HG03025 (cell line): ENCODE data around the gene HS6ST3.
A peak's percentile ranks its signal among the peaks of the same experiment; 100 is the strongest.

Experiments
- ATAC-seq: cut with Tn5 transposase; IDR thresholded peaks from one replicate; pipeline ENCODE4 v1.9.1; 2021; ENCODE audit warnings: mild to moderate bottlenecking, moderate library complexity; ENCODE audit not compliant: unreplicated experiment, low FRiP score

HS6ST3 gene

DNA sequence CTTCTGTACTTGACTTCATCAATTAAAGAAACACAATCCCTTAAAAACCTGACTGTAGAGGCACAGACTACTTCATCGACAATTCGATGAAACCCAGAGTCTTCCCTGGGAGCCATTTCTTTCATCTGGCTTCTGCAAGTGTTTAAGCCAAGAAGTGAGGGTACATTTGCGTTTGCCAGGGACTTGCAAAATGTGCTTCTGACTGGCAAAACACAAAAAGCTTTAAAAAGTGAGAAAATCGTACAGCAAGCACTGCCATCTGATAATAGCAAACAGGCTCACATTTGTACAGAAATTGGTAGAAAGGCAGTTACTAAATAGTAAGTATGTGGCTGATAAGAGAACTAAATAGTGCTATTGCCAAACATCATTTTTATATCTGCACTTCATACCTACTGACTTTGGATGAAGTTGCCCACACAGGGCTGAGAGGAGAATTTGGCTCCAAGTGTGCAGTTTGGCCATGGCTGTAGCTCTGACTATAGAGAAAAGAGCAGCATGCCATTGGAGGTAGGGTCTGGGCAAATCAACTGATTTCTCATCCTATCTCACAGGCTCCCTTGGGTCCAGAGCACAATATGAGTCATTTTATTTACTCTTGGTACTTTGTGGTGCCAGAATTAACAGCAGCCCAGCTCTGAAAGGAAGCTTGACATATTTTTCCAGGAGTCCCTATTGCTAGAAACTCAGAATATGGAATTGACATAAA is 546.2 kb downstream of the HS6ST3 start:
- ATAC-seq, result no peak

DNA sequence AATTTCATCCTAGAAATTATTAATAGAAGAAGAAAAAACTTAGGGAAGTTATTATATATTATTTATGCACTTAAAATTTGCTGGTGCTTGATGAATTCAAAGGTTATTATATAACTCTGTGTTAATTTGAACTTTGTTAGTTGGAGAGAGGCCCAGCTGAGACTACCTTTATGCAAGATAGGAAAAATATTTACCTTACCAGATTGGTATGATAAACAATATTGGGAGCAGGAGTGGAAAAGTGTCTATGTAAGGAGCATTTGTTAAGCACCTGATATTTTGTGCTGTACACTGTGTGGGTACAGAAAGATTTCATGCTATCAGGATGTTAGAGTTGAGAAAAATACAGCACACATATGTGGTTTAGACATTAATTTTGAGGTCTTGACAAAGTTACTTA is 547.1 kb downstream of the HS6ST3 start:
- no peak for ATAC-seq

DNA sequence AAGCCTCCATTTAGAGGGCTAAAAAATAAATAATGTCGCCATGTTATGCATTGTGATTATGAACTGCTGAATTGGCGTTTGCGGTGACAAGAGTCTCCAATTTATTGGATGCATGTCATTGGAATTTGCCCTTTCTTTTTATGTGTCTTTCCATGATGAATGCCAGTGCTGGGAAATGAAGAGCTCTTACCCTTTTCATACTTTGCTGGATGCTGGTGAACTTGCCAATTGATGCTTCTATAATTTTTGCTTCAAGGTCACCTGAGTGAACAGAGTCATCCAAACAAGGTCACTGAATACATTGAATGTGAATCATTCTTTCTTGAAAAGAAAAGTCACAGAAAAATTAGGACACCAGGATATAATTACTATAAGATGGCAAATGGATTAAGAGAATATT is 556.2 kb downstream of the HS6ST3 start:
- ATAC-seq, result no peak

DNA sequence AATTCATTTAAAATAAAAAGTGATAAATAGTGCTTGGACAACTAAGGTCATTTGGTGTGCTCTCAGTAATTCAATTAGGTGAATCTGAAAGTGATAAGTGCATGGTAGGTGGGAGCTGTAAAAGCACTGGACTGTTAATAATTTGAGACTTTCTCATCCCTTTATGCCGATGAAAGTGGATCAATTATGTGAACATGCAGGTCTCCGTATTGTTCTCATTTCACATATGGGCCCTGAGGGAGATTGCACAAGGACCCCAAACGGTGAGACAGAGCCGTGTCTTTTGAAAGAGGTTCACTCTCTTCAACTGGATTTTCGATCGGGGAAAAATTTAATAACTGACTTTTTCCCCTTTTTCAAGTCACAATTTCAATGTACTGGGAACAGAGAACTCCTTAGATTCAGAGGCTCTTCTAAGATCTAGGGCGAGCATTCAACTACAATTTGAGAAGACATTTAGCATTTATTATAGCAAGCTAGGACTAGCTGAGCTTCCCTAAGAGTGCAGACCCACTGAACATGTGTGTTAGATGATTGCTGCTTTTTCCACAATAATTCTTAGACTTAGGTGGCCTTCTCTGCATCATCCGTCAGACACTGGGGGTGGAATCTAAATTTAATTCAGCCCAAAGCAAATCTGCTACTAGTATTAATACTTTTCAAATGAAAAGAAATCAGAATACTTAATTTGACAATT is 556.8 kb downstream of the HS6ST3 start:
- no peak for ATAC-seq

DNA sequence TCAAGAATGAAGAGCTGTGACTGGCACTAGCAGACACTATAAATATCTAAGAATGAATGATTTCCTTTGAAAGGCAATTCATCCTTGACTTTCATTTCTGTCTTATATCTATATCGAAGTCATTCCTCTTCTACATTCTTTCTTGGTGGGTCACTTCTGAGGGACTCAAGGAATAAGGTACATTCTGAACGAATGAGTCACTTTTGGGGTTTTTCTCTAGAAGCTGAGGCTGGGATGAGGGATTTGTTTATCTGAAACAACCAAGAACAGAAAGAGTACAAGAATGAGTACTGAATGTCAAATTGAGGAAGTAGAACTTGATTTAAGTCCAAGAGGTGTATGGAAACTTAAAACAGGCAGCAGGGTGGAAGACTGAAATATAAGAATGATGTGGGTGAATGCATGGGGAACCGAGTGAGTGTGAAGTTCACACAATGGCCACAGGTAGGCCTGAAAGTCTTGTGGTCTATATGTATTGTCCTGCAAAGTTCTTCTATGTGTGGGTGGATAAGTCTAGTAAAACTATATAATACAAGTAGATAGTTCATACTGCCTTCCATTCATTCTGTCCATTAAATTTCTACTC is 560.5 kb downstream of the HS6ST3 start:
- peak; percentile 96 for ATAC-seq

DNA sequence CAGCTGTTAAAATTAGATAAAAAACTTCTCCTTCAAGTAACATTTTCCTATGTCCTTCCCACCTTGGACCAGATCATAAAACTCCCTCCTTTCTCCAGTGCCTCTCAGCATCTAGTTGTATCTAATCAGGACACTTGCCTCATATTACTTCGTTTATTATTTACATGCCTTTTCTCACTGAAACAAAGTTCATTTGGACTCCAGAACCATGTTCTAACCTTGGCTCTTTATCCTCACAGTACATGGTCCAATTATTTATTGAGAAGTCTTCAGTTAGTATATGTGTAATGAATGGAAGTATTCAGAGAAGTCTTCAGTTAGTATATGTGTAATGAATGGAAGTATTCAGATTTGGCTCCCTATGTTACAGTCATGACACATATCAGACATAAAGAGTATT is 561.7 kb downstream of the HS6ST3 start:
- ATAC-seq, result no peak

DNA sequence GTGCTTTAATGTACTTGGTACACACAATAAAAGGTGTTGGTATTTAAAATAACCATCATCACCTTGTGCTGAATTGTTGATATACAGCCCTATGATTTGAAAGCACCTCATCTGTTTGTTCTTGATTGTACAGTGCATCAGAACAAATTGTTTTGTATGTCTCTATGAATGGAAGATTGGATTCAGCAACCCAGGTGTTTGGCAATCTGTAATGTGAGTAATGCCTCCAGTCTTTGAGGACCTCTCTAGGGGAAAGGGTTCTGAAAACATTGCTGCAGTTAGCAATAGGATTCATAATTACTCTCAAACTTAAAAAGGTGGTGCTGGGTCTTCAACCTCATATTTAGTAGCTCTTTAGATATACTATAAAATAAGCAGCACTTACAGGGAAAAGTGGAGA is 562.6 kb downstream of the HS6ST3 start:
- ATAC-seq, result no peak

DNA sequence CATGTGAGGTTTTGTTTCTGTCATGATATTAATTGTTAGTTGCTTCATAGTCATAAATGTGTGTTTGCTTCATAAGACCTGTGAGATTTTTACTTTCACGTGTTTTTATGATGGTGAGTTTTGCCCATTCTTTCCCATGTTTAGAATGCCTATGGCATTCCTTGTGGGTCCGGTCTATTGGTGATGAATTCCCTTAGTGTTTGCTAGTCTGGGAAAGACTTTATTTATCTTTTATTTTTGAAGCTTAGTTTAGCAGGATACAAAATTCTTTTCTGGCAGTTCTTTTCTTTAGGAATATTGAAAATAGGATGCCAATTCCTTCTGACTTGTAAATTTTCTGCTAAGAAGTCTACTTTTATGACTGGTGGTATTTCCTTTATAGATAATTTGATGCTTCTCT is 571.7 kb downstream of the HS6ST3 start:
- ATAC-seq, result no peak

DNA sequence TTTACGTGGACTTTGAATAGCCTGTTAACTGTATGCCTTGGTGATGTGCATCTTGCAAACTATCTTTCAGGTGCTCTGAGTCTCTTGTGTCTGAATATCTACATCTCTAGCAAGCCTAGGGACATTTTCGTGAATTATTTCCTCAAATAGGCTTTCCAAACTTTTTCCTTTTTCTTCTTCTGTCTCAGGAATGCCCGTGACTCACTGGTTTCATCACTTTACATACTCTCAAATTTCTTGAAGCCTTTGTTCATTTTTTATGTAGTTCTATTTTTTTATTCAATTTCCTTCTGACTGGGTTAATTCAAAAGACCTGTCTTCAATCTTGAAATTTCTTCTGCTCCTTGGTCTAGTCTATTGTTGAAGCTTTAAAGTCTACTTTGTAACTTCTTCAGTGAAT is 572.1 kb downstream of the HS6ST3 start:
- ATAC-seq, result no peak

DNA sequence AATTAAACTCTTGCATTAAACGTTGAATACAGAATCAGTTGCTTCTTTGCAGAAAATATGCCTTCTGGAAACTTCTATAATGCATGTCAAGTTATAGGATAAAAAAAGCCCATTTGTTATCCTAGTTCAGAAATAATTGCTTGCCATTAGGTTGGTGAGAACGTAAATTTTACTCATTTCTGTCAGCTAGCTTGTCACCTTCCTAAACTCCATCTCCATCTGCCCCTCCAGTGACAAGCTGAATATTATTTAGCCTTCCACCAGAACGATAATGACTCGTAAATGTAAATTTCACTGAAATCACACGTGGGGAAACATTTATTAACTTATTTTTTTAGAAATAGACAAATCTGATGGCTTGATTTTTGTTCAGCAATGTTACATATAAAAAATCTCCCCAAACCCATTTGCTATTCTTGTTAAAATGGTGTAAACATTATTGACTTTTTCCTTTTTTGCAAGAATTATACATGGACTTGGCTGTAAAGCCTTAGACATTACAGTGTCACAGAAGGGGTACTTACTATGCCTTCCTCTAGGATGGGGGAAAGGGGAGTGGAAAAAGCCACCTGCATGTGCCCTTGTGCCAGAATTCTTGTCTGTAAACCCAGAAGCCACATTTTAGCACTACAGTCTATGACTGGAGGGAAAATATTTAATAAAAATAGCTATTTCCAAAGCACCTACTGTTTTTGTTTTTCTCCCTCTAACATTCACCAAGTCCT is 577.5 kb downstream of the HS6ST3 start:
- no peak for ATAC-seq

DNA sequence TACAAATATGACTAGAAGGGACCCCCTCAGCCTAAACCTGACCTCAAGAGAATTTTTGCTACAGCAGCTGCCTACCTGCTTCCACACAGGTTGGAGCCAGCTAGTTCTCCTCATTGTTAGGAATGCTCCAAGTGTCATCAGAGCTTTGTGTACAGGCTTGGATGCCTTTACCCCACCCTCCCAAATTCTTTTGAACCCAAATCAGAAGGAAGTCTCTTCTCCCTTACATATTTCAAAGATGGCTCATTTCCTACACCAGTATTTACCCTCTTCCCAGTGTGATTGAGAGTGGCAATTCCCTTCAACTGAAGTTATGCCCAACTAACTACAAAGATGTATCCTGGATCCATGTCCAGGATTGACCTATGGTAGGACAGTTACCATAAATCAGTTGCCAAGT is 581.2 kb downstream of the HS6ST3 start:
- ATAC-seq, result no peak

DNA sequence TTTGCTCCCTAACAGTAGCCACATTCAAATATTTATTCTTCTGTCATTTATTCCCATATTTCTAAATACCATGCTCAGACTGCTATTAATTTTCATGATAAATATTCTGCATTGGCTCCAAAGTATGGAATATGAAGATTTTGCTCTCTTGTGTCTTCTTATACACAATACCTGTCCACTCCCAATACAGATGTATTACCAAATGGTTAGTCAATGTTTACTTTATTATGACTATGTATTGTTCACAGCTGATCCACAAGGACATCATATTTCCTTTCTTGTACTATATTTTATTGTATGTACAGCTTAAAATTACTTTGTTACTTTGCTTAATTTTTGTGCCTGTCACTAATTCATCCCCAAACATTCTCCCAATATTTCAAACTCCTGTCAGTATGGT is 582.1 kb downstream of the HS6ST3 start:
- no peak for ATAC-seq

DNA sequence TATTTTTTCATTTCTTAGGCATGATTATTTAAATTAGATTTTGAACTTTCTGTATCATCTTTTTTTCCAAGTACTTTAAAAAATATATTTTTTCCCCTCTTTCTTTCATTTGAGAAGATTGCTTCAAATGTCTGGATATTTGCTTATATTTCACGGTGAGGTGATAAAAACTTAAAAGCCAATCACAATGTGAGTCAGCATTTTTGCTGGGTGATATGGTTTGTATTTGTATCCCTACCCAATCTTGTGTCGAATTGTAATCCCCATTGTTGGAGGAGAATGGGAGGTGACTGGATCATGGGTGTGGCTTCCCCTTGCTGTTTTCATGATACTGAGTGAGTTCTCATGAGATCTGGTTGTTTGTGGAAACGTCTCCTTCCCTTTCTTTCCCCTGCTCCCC is 583.9 kb downstream of the HS6ST3 start:
- no peak for ATAC-seq

DNA sequence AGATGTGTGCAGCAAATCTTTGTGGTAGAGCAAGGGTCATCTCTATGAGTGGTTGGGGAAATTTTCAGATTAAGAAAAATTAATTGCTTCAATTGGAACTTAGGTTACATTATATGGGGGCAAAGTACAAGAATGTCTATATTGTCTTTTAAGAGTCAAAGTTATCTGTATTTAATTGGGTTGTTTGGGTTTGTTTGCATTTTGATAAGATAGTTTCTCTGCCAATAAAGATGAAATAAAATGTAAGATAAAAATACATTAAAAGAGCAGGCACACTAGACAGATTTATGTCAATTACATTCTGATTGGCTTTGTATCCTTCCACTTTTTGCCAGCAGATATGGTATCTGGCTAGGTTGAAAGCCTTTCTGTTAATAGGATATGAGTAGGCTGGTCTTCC is 587.1 kb downstream of the HS6ST3 start:
- ATAC-seq, result no peak

DNA sequence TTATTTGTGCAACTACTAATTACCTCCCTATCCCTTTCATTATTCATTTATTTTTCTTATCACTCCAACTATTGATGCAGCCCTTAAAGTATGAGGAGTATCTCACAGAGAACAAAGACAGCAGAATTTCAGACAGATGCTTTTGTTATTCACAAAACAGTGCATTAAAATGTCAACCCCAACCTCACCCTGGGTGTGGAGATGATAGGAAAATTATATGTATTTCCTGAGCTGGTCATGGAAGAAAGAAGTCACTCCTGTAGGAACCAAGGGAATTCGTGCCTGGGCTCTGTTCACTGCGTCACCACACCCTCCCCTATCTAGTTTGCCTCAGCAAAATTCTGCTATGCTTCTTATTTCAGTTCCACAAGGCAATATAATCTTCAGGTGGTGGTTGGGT is 588.9 kb downstream of the HS6ST3 start:
- ATAC-seq, result no peak

DNA sequence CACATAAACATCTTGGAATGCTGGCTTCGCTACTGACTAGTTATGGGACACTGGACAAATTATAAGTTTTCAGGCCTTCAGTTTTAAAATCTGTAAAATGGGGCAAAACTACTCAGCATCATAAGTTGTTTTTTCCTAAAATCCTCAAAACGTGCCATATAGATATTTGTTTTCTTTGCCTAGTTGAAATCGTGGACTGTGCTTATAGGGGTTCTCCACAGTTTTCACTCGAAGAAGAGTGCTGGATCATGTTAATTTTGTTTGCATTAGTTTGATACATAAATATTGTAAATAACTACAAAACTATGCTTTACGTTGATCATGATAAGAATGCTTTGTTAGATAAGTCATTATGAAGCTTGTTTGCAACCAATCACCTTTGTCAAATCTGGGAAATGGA is 591.0 kb downstream of the HS6ST3 start:
- ATAC-seq, result no peak

DNA sequence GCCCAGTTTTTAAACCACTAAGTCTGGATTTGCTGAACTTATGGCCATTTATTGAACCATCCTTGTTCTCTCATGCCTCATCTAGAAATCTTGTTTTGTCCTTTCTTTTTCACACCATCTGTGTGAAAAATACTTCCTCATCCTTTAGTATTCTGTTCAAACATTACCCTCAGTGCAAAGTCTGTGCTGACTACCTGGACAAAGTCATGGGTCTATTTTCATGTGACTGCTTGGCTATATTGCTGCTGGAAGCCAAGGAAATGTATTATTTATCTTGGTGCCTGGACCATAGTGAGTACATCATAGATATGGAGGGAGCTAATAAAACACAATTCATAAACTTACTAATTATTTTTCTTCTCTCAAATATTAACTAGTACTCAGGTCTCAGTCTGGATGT is 591.9 kb downstream of the HS6ST3 start:
- ATAC-seq, result no peak

DNA sequence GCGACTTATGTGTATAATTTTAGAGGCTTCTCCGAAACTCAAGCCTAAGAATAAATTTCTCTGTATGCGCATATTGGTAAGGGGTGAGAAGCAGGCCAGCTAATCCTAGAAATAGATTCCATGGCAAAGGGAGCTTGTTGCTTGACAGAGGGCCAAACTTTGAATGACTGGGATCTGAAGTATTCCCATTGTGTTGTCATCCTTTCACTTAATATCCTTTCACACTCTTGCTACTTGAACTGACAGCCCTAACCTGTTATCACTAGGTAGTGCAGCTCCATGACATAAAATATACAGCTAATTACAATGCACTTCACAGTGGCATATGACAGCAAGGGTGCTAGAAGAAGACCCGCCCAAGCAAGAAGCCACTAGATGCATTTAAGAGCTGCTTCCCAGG is 594.6 kb downstream of the HS6ST3 start:
- no peak for ATAC-seq

DNA sequence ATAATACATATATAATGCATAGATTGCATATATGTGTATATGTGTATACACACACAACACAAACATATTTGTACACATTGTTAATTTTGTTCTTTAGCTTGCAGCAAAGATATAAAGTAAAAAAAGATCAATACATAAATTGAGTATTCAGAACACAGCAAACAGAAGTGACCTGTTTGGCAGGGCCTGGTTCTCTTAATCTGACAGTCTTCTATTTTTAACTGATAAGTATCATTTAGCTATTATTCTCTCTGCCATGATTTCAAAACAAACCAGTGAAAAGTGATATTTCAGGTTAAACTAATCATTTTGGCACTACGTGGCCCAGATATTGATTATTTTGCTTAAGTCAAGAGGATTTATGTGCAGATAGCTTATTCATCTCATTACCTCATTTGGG is 595.0 kb downstream of the HS6ST3 start:
- no peak for ATAC-seq

DNA sequence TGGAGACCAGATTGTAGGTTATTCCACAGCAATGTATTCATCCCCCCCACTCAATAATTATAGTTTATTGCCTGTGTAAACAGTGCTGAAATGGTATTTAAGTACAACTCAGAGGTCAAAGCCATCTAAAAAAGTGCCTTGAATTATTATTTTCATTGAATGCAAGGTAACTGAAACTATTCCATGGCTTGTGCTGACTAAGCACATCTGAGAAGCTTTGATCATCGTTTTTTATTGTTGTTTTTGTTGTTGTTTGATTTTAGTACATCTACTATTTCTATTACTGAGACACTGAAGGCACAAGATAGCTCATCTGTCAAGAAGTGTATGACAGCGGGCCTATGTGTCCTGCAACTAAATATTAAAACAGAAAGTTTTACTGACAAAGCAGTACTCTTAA is 596.4 kb downstream of the HS6ST3 start:
- ATAC-seq, result no peak

DNA sequence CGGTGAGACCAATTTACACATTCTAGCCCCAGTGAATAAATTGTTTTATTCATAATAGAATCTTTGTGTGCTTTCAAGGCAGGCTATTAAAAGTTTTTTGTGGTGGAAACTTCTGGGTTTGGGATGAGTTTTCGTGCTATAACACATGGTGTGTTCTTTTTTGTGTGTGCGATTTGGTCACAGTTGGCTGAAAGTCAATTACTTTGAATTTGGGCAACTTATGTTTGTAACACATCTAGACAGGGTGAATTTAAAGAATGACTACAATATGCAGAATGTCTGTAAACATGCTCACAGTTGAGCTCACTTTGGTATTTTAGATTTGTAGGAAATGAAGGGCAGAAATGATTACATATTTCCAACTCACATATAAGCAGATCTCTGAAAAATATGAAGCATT is 597.3 kb downstream of the HS6ST3 start:
- no peak for ATAC-seq
